Heart left ventricle (tissue), 13 donors: ENCODE results near the gene PTPRM.

Experiments used
- POLR2A ChIP-seq, 2 donors: fragments of 450-650 bp; IDR thresholded peaks; one replicate each; pipeline ENCODE4 v1.6.1; 2017; ENCODE audit warnings: antibody characterized with exemption in 2 of 2, mild to moderate bottlenecking in 2 of 2, moderate library complexity in 2 of 2
- TF ChIP-seq, protein P1 (sequence below), 12 donors: fragments of 200-600 bp; sonication (generic) in 4 of 12; IDR thresholded peaks; one replicate each; pipeline versions ENCODE4 v1.5.0 to v1.8.0; 2018 to 2022; ENCODE audit warnings: antibody characterized with exemption in 12 of 12, mild to moderate bottlenecking in 5 of 12
- donor health status: ischemic (EF 13 %, LVEDD 7.1; RV severe dilation, severe dysfunction).
- donor health status: DM: no; HTN: yes; CAD: no.
- donor health status: DM: no; HTN: no; CAD: no.
- donor health status: ischemic (EF 25% LVEDD 6.9; RV normal size, moderate dysfunction).
- donor health status: ischemic (EF 25% LVEDD 5.7; RV mildly dilated, moderate dysfunction).
- donor health status: ischemic (EF 35%, LVEDD 5.7; RV mildly dilated, moderate dysfunction).
- donor health status: nonischemic (EF 11% LVEDD 7.7; RV severe dilation, severe dysfunction).
- donor health status: DM: yes; HTN: yes; CAD: no.
- donor health status: PGD.
- donor health status: ischemic (EF 29% LVEDD 5.4; RV normal size, mild dysfunction).
- donor health status: nonischemic (EF 23%, LVEDD 6.1; RV moderate dilation, normal function).

DNA sequence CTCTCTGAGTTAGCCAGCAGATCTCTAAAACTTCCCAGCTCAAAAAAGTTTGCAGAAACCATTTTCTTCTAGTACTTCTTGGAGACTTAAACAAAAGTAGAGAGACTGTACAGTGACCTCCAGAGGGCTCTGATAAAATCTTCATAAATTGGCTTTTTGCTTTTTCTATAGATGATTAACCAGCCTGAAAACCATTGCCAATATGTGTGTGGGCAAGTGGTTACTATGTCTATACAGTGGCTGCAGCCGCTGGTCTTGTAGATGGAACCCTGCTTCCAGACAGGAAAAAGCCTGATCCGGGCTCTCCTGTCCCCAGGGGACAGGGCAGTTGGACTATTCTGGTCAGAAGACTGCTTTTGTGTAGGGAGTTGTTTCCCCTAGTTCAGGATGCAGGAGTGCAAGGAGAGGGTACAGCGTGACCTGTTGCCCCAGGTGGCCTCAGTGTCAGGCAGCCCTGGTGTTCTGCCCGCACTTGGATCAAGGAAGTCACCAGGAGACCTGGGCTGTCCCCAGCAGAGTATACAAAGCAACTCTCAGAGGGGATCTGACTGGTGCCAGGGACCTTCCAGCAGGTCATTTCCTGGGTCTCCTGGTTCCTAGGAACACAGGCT, 7.3 kb upstream of the PTPRM start:
- TF ChIP-seq, protein P1, sequence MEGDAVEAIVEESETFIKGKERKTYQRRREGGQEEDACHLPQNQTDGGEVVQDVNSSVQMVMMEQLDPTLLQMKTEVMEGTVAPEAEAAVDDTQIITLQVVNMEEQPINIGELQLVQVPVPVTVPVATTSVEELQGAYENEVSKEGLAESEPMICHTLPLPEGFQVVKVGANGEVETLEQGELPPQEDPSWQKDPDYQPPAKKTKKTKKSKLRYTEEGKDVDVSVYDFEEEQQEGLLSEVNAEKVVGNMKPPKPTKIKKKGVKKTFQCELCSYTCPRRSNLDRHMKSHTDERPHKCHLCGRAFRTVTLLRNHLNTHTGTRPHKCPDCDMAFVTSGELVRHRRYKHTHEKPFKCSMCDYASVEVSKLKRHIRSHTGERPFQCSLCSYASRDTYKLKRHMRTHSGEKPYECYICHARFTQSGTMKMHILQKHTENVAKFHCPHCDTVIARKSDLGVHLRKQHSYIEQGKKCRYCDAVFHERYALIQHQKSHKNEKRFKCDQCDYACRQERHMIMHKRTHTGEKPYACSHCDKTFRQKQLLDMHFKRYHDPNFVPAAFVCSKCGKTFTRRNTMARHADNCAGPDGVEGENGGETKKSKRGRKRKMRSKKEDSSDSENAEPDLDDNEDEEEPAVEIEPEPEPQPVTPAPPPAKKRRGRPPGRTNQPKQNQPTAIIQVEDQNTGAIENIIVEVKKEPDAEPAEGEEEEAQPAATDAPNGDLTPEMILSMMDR (IDR thresholded peaks at IDR 0.05), result no peak
- no peak for TF ChIP-seq POLR2A (IDR thresholded peaks at IDR 0.05)
